Subcutaneous adipose tissue (tissue), 4 donors: ENCODE results near the gene CYP4V2. TPM values are rescaled to one million over a fixed set of nuclear protein-coding genes. Genes with fewer than 3 reads are reported as not detected.

Source experiments
- CTCF ChIP-seq: fragments of 450-650 bp; IDR thresholded peaks from one replicate; pipeline ENCODE4 v1.5.1; 2016; ENCODE audit warnings: low read depth, mild to moderate bottlenecking, control low read depth, antibody characterized with exemption, moderate library complexity
- total RNA-seq, 4 donors: library from RNA; depleted of rRNA; stranded (reverse); fragments of >200 nt; gene quantifications; one replicate each; pipeline ENCODE4 v1.1.0, GENCODE V29; 2016

Gene CYP4V2
- total RNA-seq, 4 donors from 2014 or later = 22.2 to 36.4 (median 31.9) TPM

GRCh38 chr4:186150926-186151325 is 40.4 kb upstream of the CYP4V2 start:
- TF ChIP-seq CTCF = no peak

- TF ChIP-seq CTCF = no peak
Measured at GRCh38 chr4:186151499-186151898, 39.9 kb upstream of the CYP4V2 start.

GRCh38 chr4:186158021-186158813 is 33.1 kb upstream of the CYP4V2 start:
- no peak for TF ChIP-seq CTCF

GRCh38 chr4:186158966-186159365 is 32.4 kb upstream of the CYP4V2 start:
- TF ChIP-seq CTCF = no peak

GRCh38 chr4:186159613-186160012 is 31.8 kb upstream of the CYP4V2 start:
- no peak for TF ChIP-seq CTCF

- TF ChIP-seq CTCF = no peak
Measured at GRCh38 chr4:186161138-186161537, 30.2 kb upstream of the CYP4V2 start.

- TF ChIP-seq CTCF = no peak
Measured at GRCh38 chr4:186166852-186167512, 24.4 kb upstream of the CYP4V2 start.
